HCT116 (cell line): Measurements from ENCODE around the gene PSORS1C1.

ENCODE experiments used
- EZH2phosphoT487 ChIP-seq: fragments of 200-600 bp; IDR thresholded peaks from 2 replicates; pipeline ENCODE4 v1.6.1; 2018; ENCODE audit warnings: antibody characterized with exemption, borderline replicate concordance
- JUND ChIP-seq: IDR thresholded peaks from 2 replicates; pipeline ENCODE4 v1.6.1; 2012
- POLR2A ChIP-seq: IDR thresholded peaks from 2 replicates; pipeline ENCODE4 v1.7.0; 2011; ENCODE audit warnings: borderline replicate concordance; ENCODE audit not compliant: insufficient read depth, insufficient read length; ENCODE audit errors: extremely low read depth
- POLR2AphosphoS5 ChIP-seq: IDR thresholded peaks from 2 replicates; pipeline ENCODE4 v1.6.1; 2011; ENCODE audit warnings: mild to moderate bottlenecking, low read depth, low read length, moderate library complexity
- RAD21 ChIP-seq: IDR thresholded peaks from 2 replicates; pipeline ENCODE4 v1.6.1; 2012; ENCODE audit warnings: low read depth, mild to moderate bottlenecking
- SIN3A ChIP-seq: IDR thresholded peaks from 2 replicates; pipeline ENCODE4 v1.6.1; 2012; ENCODE audit warnings: low read depth
- SP1 ChIP-seq: IDR thresholded peaks from 2 replicates; pipeline ENCODE4 v1.6.1; 2012; ENCODE audit warnings: low read depth
- ZFX ChIP-seq: fragments of 450-650 bp; IDR thresholded peaks from 2 replicates; pipeline ENCODE4 v1.6.1; 2017
- TF ChIP-seq, protein P1 (sequence below): IDR thresholded peaks from 2 replicates; pipeline ENCODE4 v1.6.1; 2011; ENCODE audit warnings: mild to moderate bottlenecking, low read length, moderate library complexity; ENCODE audit not compliant: insufficient replicate concordance; ENCODE audit errors: extremely low read depth
- TF ChIP-seq, protein P2 (sequence below), 3 experiments: fragments of 200-600 bp in 1 of 3; sonication (generic) in 1 of 3; IDR thresholded peaks in 2 of 3; conservative IDR thresholded peaks in 1 of 3; 2 replicates each; pipeline ENCODE4 v1.5.1; 2012 to 2017; ENCODE audit warnings: low read depth in 2 of 3, low read length in 2 of 3, antibody characterized with exemption in 1 of 3, borderline replicate concordance in 1 of 3, control low read depth in 1 of 3, mild to moderate bottlenecking in 1 of 3, mixed read lengths in 1 of 3, mixed run types in 1 of 3, moderate library complexity in 1 of 3; ENCODE audit not compliant: insufficient read depth in 1 of 3
- TF ChIP-seq, protein P3 (sequence below): IDR thresholded peaks from 2 replicates; pipeline ENCODE4 v1.6.1; 2012; ENCODE audit warnings: low read depth

DNA sequence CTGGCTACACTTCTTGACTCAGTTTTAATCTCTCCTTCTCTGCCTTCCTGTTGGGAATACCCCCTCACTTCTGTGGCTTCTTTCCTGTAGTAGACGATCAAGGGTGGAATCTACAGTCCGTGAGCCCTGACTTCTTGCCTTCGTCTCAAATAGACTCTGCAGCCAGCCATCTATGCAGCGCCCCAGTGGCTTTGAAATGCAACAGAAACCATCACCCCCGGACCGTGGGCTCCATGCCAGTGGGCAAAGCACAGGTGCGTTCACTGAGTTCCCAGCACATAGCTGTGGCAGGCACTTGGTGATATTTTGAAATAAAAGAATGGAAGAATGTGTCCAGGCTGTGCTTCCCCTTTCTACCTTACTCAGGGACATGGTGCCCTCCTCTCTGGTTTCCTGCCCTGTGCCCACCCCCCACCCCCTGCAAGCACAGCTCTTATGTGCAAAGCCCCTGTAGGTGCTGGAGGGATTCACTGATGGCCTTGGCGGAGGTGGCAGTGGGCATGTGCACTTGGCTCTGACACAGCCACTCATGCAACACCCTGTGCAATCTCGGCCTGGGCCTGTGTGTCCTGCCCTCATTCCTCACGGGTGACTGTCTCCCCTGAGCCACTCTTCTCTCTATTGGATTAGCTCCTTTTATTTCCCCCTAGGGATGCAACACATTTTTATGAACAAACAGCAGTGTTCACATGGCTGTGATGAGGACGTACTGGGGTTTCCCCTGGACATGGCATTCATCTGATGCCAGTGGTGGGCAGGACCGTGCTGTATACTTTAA lies 11.2 kb downstream of the PSORS1C1 start:
- TF ChIP-seq JUND (no peak), ZFX (no peak), RAD21 (no peak), POLR2AphosphoS5 (no peak; the same call in 1 of the 2 replicates), SIN3A (no peak), POLR2A (no peak), EZH2phosphoT487 (no peak), SP1 (no peak)
- TF ChIP-seq, protein P1, sequence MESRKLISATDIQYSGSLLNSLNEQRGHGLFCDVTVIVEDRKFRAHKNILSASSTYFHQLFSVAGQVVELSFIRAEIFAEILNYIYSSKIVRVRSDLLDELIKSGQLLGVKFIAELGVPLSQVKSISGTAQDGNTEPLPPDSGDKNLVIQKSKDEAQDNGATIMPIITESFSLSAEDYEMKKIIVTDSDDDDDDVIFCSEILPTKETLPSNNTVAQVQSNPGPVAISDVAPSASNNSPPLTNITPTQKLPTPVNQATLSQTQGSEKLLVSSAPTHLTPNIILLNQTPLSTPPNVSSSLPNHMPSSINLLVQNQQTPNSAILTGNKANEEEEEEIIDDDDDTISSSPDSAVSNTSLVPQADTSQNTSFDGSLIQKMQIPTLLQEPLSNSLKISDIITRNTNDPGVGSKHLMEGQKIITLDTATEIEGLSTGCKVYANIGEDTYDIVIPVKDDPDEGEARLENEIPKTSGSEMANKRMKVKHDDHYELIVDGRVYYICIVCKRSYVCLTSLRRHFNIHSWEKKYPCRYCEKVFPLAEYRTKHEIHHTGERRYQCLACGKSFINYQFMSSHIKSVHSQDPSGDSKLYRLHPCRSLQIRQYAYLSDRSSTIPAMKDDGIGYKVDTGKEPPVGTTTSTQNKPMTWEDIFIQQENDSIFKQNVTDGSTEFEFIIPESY, result no peak
- TF ChIP-seq, protein P2, sequence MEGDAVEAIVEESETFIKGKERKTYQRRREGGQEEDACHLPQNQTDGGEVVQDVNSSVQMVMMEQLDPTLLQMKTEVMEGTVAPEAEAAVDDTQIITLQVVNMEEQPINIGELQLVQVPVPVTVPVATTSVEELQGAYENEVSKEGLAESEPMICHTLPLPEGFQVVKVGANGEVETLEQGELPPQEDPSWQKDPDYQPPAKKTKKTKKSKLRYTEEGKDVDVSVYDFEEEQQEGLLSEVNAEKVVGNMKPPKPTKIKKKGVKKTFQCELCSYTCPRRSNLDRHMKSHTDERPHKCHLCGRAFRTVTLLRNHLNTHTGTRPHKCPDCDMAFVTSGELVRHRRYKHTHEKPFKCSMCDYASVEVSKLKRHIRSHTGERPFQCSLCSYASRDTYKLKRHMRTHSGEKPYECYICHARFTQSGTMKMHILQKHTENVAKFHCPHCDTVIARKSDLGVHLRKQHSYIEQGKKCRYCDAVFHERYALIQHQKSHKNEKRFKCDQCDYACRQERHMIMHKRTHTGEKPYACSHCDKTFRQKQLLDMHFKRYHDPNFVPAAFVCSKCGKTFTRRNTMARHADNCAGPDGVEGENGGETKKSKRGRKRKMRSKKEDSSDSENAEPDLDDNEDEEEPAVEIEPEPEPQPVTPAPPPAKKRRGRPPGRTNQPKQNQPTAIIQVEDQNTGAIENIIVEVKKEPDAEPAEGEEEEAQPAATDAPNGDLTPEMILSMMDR (IDR thresholded peaks at IDR 0.05 in 2 of 3, conservative IDR thresholded peaks at IDR 0.05 in 1 of 3; ENCODE audit: borderline replicate concordance in 1 of 3, insufficient read depth in 1 of 3, low read depth in 2 of 3, low read length in 2 of 3), result no peak
- TF ChIP-seq, protein P3, sequence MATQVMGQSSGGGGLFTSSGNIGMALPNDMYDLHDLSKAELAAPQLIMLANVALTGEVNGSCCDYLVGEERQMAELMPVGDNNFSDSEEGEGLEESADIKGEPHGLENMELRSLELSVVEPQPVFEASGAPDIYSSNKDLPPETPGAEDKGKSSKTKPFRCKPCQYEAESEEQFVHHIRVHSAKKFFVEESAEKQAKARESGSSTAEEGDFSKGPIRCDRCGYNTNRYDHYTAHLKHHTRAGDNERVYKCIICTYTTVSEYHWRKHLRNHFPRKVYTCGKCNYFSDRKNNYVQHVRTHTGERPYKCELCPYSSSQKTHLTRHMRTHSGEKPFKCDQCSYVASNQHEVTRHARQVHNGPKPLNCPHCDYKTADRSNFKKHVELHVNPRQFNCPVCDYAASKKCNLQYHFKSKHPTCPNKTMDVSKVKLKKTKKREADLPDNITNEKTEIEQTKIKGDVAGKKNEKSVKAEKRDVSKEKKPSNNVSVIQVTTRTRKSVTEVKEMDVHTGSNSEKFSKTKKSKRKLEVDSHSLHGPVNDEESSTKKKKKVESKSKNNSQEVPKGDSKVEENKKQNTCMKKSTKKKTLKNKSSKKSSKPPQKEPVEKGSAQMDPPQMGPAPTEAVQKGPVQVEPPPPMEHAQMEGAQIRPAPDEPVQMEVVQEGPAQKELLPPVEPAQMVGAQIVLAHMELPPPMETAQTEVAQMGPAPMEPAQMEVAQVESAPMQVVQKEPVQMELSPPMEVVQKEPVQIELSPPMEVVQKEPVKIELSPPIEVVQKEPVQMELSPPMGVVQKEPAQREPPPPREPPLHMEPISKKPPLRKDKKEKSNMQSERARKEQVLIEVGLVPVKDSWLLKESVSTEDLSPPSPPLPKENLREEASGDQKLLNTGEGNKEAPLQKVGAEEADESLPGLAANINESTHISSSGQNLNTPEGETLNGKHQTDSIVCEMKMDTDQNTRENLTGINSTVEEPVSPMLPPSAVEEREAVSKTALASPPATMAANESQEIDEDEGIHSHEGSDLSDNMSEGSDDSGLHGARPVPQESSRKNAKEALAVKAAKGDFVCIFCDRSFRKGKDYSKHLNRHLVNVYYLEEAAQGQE, result no peak
